Measurements from ENCODE around the gene CHCT1. TPM values are rescaled to one million over a fixed set of nuclear protein-coding genes. Genes with fewer than 3 reads are reported as not detected.

Gene CHCT1
- total and polyA plus RNA-seq, 2 donors (not counting 1 experiment from before 2014, with no cell fraction given), result not detected

GRCh38 chr17:60447375-60447774 is 25.1 kb downstream of the CHCT1 start:
- no peaks in the 10 kb centered on the region for H4K20me1 ChIP-seq (ENCODE audit: control insufficient read depth, extremely low read depth, insufficient read depth, low read length)
- H3K9ac ChIP-seq (ENCODE audit: insufficient read depth, low read length), result no peak overlapping the region
- no peak overlapping the region for H2AFZ ChIP-seq (ENCODE audit: low read length)
- no peaks in the 10 kb centered on the region for H3K79me2 ChIP-seq (ENCODE audit: control insufficient read depth, insufficient read depth, low read length)
- TF ChIP-seq, protein P1, sequence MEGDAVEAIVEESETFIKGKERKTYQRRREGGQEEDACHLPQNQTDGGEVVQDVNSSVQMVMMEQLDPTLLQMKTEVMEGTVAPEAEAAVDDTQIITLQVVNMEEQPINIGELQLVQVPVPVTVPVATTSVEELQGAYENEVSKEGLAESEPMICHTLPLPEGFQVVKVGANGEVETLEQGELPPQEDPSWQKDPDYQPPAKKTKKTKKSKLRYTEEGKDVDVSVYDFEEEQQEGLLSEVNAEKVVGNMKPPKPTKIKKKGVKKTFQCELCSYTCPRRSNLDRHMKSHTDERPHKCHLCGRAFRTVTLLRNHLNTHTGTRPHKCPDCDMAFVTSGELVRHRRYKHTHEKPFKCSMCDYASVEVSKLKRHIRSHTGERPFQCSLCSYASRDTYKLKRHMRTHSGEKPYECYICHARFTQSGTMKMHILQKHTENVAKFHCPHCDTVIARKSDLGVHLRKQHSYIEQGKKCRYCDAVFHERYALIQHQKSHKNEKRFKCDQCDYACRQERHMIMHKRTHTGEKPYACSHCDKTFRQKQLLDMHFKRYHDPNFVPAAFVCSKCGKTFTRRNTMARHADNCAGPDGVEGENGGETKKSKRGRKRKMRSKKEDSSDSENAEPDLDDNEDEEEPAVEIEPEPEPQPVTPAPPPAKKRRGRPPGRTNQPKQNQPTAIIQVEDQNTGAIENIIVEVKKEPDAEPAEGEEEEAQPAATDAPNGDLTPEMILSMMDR (conservative IDR thresholded peaks at IDR 0.05 in 1 of 2, IDR thresholded peaks at IDR 0.05 in 1 of 2; ENCODE audit: low read depth in 1 of 2, low read length in 2 of 2), result no peak
- TF ChIP-seq EZH2 (IDR thresholded peaks at IDR 0.05; ENCODE audit: low read length, missing control alignments), result no peak
- no peaks in the 10 kb centered on the region for H3K9me3 ChIP-seq (ENCODE audit: control insufficient read depth, insufficient read depth, low read depth, low read length)
- no peak overlapping the region for H3K4me3 ChIP-seq (replicated peaks in 1 of 4; ENCODE audit: control extremely low read depth in 1 of 4, insufficient read depth in 1 of 4, low read depth in 3 of 4, low read length in 4 of 4)
- peaks cover 5% of the 10 kb centered on the region for H3K36me3 ChIP-seq (ENCODE audit: control insufficient read depth, insufficient read depth, low read length)
- H3K27ac ChIP-seq (ENCODE audit: insufficient read depth, low read length), result no peak overlapping the region
- H3K4me1 ChIP-seq (ENCODE audit: control insufficient read depth, extremely low read depth, insufficient read depth, low read length), result peaks cover under 1% of the 10 kb centered on the region
- no peak overlapping the region for H3K4me2 ChIP-seq (ENCODE audit: extremely low read depth, insufficient read depth, low read length)
- H3K27me3 ChIP-seq (ENCODE audit: control insufficient read depth, insufficient read depth, low read length), result no peaks in the 10 kb centered on the region
- DNase-seq (ENCODE audit: low read depth in 2 of 2), result no peak

GRCh38 chr17:60451071-60451470 is 28.8 kb downstream of the CHCT1 start:
- Histone ChIP-seq H3K36me3 (ENCODE audit: control insufficient read depth, insufficient read depth, low read length) (peaks cover 5% of the 10 kb centered on the region), H4K20me1 (ENCODE audit: control insufficient read depth, extremely low read depth, insufficient read depth, low read length) (no peaks in the 10 kb centered on the region), H3K4me1 (ENCODE audit: control insufficient read depth, extremely low read depth, insufficient read depth, low read length) (no peaks in the 10 kb centered on the region), H3K27me3 (ENCODE audit: control insufficient read depth, insufficient read depth, low read length) (no peaks in the 10 kb centered on the region), H3K9me3 (ENCODE audit: control insufficient read depth, insufficient read depth, low read depth, low read length) (no peaks in the 10 kb centered on the region), H2AFZ (ENCODE audit: low read length) (no peak overlapping the region), H3K4me3 (replicated peaks in 1 of 4; ENCODE audit: control extremely low read depth in 1 of 4, insufficient read depth in 1 of 4, low read depth in 3 of 4, low read length in 4 of 4) (no peak overlapping the region), H3K27ac (ENCODE audit: insufficient read depth, low read length) (no peak overlapping the region), H3K4me2 (ENCODE audit: extremely low read depth, insufficient read depth, low read length) (no peak overlapping the region), H3K9ac (ENCODE audit: insufficient read depth, low read length) (no peak overlapping the region), H3K79me2 (ENCODE audit: control insufficient read depth, insufficient read depth, low read length) (no peaks in the 10 kb centered on the region)
- no peak for TF ChIP-seq EZH2 (IDR thresholded peaks at IDR 0.05; ENCODE audit: low read length, missing control alignments)
- TF ChIP-seq, protein P1 (conservative IDR thresholded peaks at IDR 0.05 in 1 of 2, IDR thresholded peaks at IDR 0.05 in 1 of 2; ENCODE audit: low read depth in 1 of 2, low read length in 2 of 2), result no peak
- DNase-seq (ENCODE audit: low read depth in 2 of 2), result no peak

DNA sequence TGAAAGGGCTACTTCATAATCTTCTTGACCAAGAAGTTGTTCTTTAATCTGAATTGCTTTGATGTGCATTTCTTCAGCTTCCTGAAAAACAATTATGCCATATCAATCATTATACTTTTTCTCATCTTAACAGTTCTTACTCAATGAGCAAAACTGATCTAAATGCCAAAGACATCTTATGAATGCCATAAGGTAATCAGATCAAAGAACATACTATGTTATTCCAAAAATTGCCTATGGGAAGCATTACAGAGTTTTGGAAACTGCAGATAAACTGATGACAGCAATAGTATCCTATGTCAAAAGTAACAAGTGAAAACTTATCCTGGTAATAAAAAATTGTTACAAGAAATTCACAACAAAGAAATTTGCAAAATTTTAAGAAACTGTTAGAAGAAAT is 29.7 kb downstream of the CHCT1 start:
- Histone ChIP-seq H3K9ac (ENCODE audit: insufficient read depth, low read length) (no peak overlapping the region), H3K9me3 (ENCODE audit: control insufficient read depth, insufficient read depth, low read depth, low read length) (no peaks in the 10 kb centered on the region), H3K4me1 (ENCODE audit: control insufficient read depth, extremely low read depth, insufficient read depth, low read length) (no peaks in the 10 kb centered on the region), H3K79me2 (ENCODE audit: control insufficient read depth, insufficient read depth, low read length) (no peaks in the 10 kb centered on the region), H3K36me3 (ENCODE audit: control insufficient read depth, insufficient read depth, low read length) (peaks cover 5% of the 10 kb centered on the region), H2AFZ (ENCODE audit: low read length) (no peak overlapping the region), H3K27me3 (ENCODE audit: control insufficient read depth, insufficient read depth, low read length) (no peaks in the 10 kb centered on the region), H3K4me2 (ENCODE audit: extremely low read depth, insufficient read depth, low read length) (no peak overlapping the region), H3K27ac (ENCODE audit: insufficient read depth, low read length) (no peak overlapping the region), H4K20me1 (ENCODE audit: control insufficient read depth, extremely low read depth, insufficient read depth, low read length) (no peaks in the 10 kb centered on the region), H3K4me3 (replicated peaks in 1 of 4; ENCODE audit: control extremely low read depth in 1 of 4, insufficient read depth in 1 of 4, low read depth in 3 of 4, low read length in 4 of 4) (no peak overlapping the region)
- DNase-seq (ENCODE audit: low read depth in 2 of 2), result no peak
- TF ChIP-seq, protein P1 (conservative IDR thresholded peaks at IDR 0.05 in 1 of 2, IDR thresholded peaks at IDR 0.05 in 1 of 2; ENCODE audit: low read depth in 1 of 2, low read length in 2 of 2), result no peak
- no peak for TF ChIP-seq EZH2 (IDR thresholded peaks at IDR 0.05; ENCODE audit: low read length, missing control alignments)

All from fibroblast of lung (primary cell).